Stimulated activated CD4-positive, alpha-beta T cell treated with anti-CD3 and anti-CD28 coated beads, Interleukin-15, amount 100 ng/mL, for 48 hours (primary cell): ENCODE data around the gene DAZAP1.
"Not testable (repeated sequence)": the region's sequence is repeated elsewhere in the genome, so short reads cannot be mapped to it uniquely, and the experiment has no call there.

Source experiments
- DNase-seq, 2 donors: peaks; one replicate each; pipeline ENCODE4 v3.0.0-alpha.2; 2020; ENCODE audit warnings: low read depth in 2 of 2

DAZAP1 gene

DNA sequence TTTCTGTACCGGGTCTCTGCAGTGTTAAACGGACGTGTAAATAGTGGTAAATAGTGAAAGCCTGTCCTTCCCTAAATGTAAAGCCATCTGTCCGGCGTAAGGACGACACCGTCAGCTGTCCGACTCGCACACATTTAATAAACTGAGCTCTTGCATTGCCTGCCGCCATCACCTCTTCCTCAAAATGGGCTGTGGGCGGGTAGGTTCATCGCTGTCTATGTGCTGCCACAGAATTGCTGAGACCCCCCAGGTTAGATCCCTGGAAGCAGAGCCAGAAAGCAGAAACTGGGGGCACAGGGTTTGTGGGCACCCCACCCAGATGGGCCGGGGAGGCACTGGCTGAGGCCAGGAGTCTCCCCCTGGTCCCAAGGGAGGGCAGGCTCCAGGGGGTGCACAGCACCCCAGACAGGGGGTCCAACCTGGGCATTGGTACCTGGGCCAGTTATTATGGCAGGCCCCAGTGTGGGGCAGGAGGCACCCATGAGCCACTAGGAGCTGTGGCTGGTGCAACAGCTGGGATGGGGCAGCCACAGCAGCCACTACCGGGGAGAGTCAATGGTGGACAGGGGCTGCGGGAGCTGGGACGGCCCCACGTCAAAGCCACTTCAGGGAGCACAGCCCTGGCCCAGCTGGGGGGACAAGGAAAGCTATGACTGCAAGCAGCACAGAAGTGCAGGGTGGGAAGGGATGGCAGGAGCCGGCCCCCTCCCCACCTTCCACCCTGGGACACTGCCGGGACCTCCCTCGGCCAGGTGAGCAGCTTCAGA lies 65.9 kb downstream of the DAZAP1 start:
- no peak for DNase-seq

- no peak for DNase-seq
Measured at GRCh38 chr19:1474011-1474764, 66.8 kb downstream of the DAZAP1 start.

DNA sequence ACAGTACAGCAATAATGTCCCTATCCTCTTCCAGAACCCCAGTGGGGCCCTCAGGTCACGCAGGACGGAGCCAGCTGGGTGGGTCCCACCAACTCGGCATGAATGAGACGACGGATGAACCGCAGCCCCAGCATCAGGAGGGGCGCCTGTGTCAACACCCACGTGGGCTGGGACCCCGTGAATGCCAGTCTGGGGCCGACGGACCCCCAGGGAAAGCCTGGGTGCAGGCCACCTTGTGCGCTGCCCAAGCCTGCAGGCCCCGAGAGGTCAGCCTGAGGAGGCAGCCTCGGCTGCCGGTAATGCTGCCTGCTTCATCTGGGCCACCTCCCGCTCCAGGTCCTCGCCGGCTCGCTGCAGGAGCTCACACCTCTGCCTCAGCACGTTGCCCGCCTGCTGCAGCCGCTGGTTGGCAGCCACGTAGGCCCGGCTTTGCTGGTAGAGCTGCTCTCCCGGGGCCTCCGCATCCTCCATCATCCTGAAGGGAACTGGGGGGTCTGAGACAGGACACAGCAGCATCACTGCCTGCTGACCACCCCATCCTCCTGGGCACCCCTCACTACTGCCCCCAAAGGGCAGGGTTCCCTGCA lies 67.5 kb downstream of the DAZAP1 start:
- no peak for DNase-seq

DNA sequence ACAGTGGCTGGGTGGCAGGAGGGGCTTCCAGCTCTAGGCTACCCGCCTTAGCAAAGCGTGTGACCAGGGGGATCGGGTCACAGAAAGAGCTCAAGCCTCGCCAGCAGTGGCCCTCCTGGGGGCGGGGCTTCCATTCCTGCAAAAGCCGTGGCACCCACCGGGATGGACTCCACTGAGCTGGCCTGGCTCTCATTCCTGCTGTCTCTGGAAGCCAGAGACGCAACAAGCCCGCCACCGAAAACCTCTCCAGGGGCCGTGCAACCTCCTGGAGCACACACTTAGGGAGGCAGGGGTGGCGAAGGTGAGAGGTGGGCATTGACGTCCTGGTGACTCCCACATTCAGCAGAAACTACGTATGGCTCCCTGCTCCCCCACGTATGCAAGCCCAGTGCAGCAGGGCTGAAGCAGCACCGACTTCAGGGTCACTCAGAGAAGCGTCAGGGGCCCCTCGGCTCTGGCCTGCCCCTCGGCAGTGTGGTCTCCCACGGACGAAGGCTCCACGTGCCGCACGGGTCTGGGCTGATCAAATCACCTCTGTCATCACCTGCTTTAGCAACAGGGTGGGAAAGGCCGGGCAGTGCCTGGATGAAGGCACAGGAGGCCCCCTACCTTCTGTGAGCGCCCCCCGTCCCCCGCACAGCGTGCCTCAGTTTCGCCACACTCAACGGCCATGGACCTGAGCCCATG lies 68.5 kb downstream of the DAZAP1 start:
- no peak for DNase-seq

- not testable (repeated sequence) for DNase-seq
Measured at GRCh38 chr19:1477056-1477455, 69.7 kb downstream of the DAZAP1 start.

- DNase-seq = peak; percentile 90 to 92
Measured at GRCh38 chr19:1478934-1479707, 71.7 kb downstream of the DAZAP1 start, which contains the start of gene C19orf25. Gene C19orf25, minus strand, starts transcription at chr19:1479215. Its CDS starts 312 bp downstream, at chr19:1478903.

DNA sequence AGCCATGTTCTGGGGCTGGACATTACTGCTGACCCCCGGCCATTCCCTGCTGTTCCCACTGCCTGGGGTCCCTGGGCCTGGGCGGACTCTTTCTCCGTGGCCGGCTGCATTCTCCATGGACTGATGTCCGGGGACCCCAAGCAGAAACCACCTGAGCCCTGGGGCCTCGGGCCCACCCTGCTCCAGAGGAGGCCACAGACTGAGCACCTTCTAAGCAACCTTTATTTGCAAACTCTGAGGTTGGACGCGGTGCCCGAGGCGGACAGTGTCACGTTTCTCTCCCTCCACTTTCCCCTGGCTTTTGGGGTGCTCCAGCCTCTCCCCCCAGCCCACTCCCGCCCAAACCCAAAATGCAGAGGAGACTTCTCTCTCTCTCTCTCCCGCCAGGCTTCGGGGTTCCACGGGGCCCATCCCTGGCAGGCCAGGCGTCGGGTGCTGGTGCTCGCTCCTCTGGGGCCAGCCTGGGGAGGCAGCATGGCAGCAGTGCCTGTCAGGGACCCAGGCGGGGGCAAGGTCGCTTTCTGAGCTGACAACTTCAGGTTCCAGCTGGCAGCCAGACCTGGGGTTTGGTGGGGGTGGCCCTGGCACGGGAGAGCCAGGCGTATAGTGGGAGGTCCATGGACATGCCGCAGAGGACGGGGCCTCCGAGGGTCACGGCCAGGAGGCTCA lies 74.0 kb downstream of the DAZAP1 start:
- DNase-seq = no peak

DNA sequence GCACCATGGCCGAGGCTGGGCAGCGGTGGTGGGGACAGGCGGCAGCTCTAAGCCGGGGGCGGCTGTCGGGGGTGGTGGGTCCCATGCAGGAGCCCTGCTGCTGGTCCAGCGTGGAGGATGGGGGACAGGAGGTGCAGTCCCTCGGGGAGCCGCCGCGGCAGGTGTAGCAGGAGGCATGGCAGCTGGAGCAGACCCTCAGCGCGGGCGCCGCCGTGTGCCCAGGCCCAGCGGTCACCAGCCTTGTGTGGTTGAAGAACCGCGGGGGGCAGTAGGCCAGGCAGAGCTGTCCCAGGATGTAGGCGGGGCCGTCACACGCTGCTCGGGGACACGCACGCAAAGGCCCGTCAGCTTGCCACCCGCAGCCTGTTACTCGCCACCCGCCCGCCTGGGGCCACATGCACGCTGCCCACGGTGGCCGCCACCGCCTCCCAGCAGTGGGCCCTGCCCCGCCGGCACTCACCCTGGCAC lies 74.5 kb downstream of the DAZAP1 start:
- no peak for DNase-seq

- DNase-seq = no peak
Measured at GRCh38 chr19:1482361-1483130, 75.2 kb downstream of the DAZAP1 start.

DNA sequence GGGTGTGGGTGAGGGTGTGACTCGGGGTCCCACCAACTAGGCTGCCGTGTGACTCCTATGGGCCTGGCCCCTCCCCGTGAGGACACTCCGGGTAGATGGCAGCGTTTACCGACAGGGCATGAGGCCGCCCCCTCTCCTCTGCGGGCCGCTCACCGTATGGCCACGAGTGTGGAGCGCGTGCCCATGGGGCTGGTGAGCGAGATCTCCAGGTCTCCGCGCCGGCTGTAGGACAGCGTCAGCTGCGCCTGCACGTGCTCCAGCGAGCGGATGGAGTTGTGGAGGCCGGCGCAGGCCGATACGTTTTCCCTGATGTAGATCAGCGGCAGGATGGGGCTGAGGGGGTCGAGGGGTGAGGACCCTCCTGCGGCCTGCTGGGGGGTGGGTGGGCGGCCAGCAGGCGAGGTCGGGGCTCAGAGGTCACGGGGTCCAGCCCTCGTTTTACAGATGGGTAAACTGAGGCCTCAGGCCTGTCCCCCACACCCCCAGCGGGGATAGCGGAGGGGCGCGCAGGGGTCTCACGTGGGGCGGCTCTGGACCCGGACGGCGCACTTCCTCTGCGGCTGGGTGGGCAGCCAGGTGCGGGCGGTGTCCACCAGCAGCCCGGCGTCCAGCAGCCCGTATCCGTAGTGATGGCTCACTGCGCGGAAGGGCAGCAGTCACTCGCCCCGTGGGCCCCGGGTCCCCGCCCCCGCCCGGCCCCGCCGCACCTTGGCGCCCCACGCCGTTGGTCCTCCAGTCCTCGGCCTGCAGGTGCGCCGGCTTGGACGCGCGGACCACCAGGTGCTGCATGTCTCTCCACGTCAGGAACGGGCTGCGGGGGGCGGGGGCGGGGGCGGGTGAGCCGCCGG lies 76.0 kb downstream of the DAZAP1 start:
- DNase-seq = no peak

- DNase-seq = no peak
Measured at GRCh38 chr19:1483979-1484428, 76.6 kb downstream of the DAZAP1 start.
